SIG-M5 (cell line): Measurements from ENCODE around the gene CEMIP2.
"Not testable (repeated sequence)": the region's sequence is repeated elsewhere in the genome, so short reads cannot be mapped to it uniquely, and the experiment has no call there.

Experiments used
- DNase-seq: peaks from one replicate; lab custom pipeline; 2025; lab: John Stamatoyannopoulos, UW

The CEMIP2 gene

DNA sequence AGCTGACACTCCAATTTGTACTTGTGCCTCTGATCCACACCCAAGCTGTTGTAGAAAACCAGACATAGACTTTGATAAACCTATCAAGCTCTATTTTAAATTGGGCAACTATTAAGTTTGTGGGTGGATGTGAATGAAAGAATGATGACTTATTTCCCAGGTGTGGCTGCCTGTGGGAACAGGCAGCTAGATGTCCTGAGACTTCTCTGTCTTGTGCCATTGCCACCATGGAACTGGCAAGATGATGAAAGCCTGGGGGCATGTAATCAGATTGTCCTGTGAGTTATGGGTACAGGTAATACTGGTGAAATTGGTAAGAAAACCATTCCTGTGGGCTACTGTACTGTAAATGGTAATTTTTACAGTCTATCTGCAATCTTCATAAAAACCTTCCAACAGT is 57.5 kb downstream of the CEMIP2 start:
- no peak for DNase-seq

DNA sequence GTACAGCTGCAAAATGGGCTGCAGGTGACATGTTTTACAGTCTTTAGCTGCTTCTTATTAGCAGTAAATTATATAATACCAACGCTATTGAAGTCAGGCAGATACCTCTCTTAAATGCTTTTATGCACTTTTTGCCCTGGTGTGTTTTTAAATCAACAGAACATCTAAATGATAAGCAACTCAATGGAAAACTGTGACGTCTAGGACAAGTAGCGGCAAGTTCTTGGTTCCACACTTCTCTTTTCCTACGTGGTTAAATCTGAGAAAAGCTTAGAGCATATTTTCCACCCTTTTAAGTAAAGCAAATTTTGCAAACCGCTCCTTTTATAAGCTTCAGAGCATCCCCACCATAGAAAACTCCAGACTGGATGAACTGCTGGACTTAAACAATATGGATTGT is 58.1 kb downstream of the CEMIP2 start:
- DNase-seq, result no peak

DNA sequence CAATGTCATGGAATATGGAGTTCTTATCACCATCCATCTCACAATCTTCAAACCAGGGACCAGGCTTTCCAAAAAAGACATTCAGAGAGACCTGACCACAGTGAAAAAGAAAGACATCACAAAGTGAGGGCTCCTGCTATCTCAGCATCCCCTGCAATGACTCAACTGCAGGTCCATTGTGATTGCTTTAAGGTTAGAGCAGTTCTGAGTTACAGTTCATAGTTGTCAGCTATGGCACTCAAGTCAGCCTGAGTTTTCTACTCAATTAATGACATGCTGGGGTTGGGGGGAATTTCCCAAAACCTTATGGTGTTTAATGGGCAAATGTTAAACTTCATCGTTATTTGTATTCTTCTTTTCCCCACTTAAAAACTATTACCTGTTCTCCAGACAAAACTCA is 58.9 kb downstream of the CEMIP2 start:
- no peak for DNase-seq

DNA sequence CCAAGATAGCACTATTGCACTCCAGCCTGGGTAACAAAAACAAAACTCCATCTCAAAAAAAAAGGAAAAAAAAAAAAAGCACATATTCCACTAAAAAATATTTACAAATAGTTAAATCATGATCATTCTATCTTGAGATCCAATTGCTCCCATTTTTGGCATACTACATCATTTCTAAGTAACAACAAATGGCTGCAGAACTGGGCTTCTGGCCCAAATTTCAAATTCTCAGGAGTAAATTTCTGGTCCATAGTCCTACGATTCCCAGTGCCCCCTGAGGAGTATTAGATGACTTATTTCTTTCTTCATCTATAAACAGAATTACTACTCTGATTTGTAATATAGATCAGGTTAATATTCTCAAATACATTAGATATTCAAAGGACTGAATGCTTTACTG is 62.1 kb downstream of the CEMIP2 start:
- DNase-seq, result no peak

- no peak for DNase-seq
Observed at GRCh38 chr9:71704796-71705195, 63.5 kb downstream of the CEMIP2 start.

DNA sequence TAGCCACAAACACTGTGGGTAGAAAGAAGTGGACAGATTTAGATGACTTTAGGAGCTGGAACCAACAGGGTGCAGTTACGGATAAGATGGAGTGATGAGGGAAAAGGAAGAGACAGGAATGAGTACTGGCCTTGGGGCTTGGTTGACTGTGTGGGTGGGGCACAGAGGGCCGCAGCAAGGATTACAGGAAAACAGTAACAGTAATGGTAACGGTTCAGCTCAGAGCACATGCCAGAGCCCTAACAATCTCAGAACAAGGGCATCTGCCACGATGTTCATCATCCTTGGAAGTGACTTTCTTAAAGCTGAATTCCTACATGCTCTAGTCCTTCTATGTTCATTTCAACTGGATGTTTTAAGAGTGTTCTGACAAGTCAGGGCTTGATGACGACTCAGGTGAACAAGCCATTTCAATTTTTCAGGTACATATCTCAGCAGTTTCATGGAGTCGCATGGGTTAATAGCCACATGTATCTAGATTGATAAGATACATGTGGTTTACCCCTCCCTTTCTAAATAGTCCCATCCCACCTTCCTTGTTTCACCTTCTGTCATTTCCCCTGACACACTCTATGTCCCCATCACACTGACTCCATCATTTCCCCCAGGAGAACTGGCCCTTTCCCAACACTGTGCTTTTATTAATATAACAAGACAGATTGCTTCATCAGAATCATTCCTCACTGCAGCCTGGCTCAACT is 65.0 kb downstream of the CEMIP2 start:
- DNase-seq, result no peak

DNA sequence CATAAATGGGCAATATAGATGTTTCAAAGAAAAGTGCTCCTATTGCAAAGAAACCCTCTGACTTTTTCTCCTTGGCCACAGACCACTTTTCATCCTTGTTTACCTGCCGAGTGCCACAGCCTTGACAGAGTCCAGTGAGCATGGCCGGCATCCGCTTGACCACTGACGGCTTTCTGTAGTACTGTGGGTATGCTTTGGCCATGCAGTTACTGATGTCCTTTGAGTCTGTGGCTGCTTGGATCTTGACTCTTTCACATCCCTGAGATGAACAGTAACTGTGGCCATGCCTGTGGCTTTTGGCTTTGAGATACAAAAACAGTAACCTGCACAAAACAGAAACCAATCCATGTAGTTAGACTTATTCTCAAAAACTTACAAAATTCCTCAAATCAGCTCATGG is 70.4 kb downstream of the CEMIP2 start:
- DNase-seq, result no peak

DNA sequence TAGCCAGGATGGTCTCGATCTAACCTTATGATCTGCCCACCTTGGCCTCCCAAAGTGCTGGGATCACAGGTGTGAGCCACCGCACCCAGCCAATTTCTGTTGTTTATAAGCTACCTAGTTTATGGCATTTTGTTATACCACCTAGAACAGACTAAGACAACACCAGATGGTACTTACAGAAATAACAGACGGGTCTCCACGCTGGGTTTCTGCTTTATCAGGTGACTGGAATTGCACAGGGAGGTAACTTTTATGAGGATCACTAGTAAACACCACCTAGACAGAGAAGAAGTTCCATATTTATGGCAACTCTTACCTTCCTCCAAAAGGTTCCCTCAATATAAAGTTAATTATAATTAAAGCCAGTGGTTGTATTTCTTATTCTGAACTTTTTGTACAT is 74.0 kb downstream of the CEMIP2 start:
- no peak for DNase-seq

DNA sequence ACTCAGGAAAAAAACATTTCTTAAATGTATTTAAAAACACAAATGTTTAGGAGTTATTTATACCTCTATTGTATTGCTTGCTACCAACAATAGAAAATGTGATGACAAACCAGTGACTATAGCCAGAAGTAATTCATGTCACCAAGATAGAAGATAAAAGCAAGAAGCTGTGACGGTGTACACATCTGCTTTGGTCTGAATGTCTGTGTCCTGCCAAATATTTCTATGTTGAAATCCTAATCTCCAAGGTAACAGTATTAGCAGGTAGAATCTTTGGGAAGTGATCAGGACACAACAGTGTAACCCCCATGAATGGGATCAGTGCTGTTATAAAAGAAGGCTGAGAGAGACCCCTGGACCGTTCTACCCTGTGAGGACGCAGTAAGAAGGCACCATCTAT is 74.7 kb downstream of the CEMIP2 start:
- no peak for DNase-seq

DNA sequence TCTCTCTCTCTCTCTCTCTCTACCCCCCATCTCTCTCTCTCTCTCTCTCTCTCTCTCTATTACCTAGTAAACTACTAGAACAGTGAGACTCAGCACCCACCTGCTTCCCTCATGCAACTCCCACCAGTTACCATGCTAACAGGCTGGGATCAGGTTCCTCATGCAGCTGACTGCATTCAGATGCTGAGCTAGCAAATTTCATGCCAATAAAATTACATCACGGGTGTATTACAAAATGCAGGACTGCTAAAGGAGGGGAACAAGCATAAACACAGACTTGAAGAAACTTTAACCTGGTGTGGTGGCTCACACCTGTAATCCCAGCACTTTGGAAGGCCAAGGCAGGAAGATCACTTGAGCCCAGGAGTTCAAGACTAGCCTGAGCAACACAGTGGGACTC is 76.0 kb downstream of the CEMIP2 start:
- no peak for DNase-seq

- not testable (repeated sequence) for DNase-seq
Observed at GRCh38 chr9:71691576-71691975, 76.7 kb downstream of the CEMIP2 start.

GRCh38 chr9:71690689-71691435 is 77.5 kb downstream of the CEMIP2 start:
- DNase-seq, result no peak

- no peak for DNase-seq
Observed at GRCh38 chr9:71690063-71690688, 78.1 kb downstream of the CEMIP2 start.

GRCh38 chr9:71687676-71688075 is 80.6 kb downstream of the CEMIP2 start:
- no peak for DNase-seq

DNA sequence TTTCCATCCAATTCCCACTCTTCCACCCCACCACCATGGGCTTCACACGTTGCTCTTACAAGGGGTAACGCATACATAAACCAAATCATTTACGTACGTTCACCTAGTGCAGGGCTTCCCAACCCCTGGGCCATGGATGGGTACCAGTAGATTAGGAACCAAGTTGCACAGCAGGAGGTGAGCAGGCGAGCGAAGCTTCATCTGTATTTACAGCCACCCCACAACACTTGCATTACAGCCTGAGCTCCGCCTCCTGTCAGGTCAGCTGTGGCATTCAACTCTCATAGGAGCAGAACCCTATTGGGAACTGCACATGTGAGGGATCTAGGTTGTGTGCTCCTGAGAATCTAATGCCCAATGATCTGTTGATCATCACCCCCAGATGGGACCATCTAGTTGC is 82.3 kb downstream of the CEMIP2 start:
- DNase-seq, result no peak

DNA sequence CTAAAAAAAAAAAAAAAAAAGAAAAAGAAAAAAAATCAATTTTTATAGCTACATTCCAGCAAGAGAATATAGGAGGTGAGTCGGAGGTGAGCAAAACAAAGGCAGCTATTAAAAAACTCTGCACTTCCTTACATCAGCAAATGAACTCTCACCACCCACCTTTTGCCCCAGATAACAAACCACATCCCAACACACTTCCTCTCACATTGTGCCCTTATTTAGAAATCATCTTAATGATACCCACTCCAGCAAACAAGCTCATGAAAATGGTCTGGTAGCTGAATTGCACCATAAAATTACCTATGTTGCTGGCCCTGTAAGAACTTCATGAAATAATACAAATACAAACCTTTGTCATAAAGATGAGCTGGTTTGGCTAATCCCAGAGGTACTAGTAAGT is 82.9 kb downstream of the CEMIP2 start:
- DNase-seq, result no peak

DNA sequence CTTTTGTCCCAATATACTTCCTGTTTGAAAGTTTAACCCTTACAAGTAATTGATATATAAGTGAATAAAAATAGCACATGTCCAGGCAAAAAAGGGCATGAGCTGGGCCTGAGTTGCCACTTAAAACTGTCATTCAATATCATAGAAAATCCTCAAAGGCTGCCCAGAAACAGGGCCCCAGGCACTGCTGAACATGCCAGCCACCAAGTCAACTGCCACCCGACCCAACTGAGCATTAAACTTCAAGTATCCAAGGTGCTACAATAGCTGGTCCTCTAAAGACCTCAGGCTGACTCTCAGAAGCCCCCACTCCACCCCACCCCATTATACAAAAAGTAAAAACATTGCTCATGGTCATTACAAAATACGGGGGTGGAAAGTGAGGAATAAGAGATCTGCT is 83.7 kb downstream of the CEMIP2 start:
- no peak for DNase-seq

- DNase-seq, result no peak
Observed at GRCh38 chr9:71683598-71684235, 84.6 kb downstream of the CEMIP2 start.

DNA sequence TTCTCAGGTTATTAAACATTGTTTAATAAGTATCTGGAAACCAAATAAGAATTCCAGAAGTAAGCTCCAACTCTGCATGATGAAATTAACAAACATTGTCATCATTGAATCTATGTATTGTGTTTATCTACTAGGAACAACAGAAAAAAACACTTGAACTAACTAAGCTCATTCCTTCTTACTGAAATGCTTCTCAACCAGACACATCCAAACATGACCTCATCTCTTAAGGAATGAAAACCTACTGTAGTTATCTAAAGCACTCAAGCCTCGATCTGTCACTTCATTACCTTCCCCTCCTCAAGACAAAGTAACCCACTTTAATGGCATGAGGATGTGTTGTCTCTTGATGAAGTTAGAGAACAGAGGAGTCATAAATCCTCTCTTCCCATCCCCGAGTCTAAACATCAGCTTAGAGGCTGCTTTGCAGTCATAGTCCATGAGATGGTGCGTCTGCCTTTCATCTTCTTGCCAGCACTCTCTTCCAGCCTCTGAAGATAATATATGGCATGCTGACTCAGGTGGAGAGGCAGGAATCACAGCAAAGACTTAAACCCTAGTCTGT is 86.5 kb downstream of the CEMIP2 start:
- DNase-seq, result no peak

- DNase-seq, result no peak
Observed at GRCh38 chr9:71681104-71681707, 87.1 kb downstream of the CEMIP2 start.

- no peak for DNase-seq
Observed at GRCh38 chr9:71680189-71680980, 87.9 kb downstream of the CEMIP2 start.
